HG03442 (cell line): ENCODE measurements around the gene B3GLCT.
"Not testable (repeated sequence)": the region's sequence is repeated elsewhere in the genome, so short reads cannot be mapped to it uniquely, and the experiment has no call there.

ENCODE experiments used
- ATAC-seq: cut with Tn5 transposase; IDR thresholded peaks from one replicate; pipeline ENCODE4 v1.9.1; 2021; ENCODE audit warnings: mild to moderate bottlenecking, moderate library complexity; ENCODE audit not compliant: unreplicated experiment

Gene B3GLCT

GRCh38 chr13:31334994-31335557 lies 135.3 kb downstream of the B3GLCT start:
- ATAC-seq = no peak

GRCh38 chr13:31339616-31340015 lies 139.8 kb downstream of the B3GLCT start:
- not testable (repeated sequence) for ATAC-seq

- ATAC-seq = not testable (repeated sequence)
Measured at GRCh38 chr13:31340848-31341247, 141.1 kb downstream of the B3GLCT start.

GRCh38 chr13:31346891-31347290 lies 147.1 kb downstream of the B3GLCT start:
- ATAC-seq = no peak

- no peak for ATAC-seq
Measured at GRCh38 chr13:31349156-31349555, 149.4 kb downstream of the B3GLCT start.

- no peak for ATAC-seq
Measured at GRCh38 chr13:31350560-31350959, 150.8 kb downstream of the B3GLCT start.

- ATAC-seq = no peak
Measured at GRCh38 chr13:31351376-31351775, 151.6 kb downstream of the B3GLCT start.

- ATAC-seq = no peak
Measured at GRCh38 chr13:31352467-31352866, 152.7 kb downstream of the B3GLCT start.

GRCh38 chr13:31355001-31355400 lies 155.2 kb downstream of the B3GLCT start:
- ATAC-seq = no peak

GRCh38 chr13:31356991-31357390 lies 157.2 kb downstream of the B3GLCT start:
- no peak for ATAC-seq

- no peak for ATAC-seq
Measured at GRCh38 chr13:31357581-31357980, 157.8 kb downstream of the B3GLCT start.

GRCh38 chr13:31361673-31362072 lies 161.9 kb downstream of the B3GLCT start:
- no peak for ATAC-seq

GRCh38 chr13:31365630-31366029 lies 165.9 kb downstream of the B3GLCT start:
- ATAC-seq = no peak

- ATAC-seq = no peak
Measured at GRCh38 chr13:31367410-31367809, 167.6 kb downstream of the B3GLCT start.

- ATAC-seq = no peak
Measured at GRCh38 chr13:31369213-31369612, 169.4 kb downstream of the B3GLCT start.

- no peak for ATAC-seq
Measured at GRCh38 chr13:31372454-31372853, 172.7 kb downstream of the B3GLCT start.

- no peak for ATAC-seq
Measured at GRCh38 chr13:31374682-31375081, 174.9 kb downstream of the B3GLCT start.

GRCh38 chr13:31377946-31378345 lies 178.2 kb downstream of the B3GLCT start:
- peak; percentile 66 for ATAC-seq

GRCh38 chr13:31380715-31381114 lies 180.9 kb downstream of the B3GLCT start:
- no peak for ATAC-seq
